ENCODE data around the gene TMEM244.

Gene TMEM244

DNA sequence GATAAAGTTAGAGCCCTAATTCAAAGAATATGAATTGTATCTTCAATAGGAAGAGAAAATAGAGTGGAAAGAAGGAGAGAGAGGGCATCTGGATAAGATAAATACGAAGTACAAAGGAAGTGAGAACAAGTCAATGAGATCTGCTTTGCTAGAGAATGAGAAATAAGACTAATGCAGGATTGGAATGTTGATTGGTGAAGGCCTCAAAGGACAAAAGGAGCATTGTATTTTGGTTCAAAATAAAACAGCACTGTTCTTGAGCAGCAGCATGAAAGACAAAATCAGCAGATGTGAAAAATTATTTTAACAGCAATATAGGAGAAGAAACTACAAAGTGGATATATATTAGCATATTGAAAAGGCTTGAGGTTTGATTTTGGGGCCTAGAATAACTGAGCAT lies 5.1 kb upstream of the TMEM244 start:
- Histone ChIP-seq H3K4me1 (ENCODE audit: insufficient read depth, low read length) (no peaks in the 10 kb centered on the region; the same call in 1 of the 2 replicates), H3K36me3 (ENCODE audit: insufficient read depth, low read depth, low read length) (no peaks in the 10 kb centered on the region), H3K27me3 (ENCODE audit: insufficient read depth, low read length) (no peaks in the 10 kb centered on the region), H3K4me3 (ENCODE audit: low read length) (no peak overlapping the region), H3K9ac (ENCODE audit: low read depth, low read length) (no peak overlapping the region), H3K27ac (ENCODE audit: low read length) (no peak overlapping the region), H3K9me3 (ENCODE audit: insufficient read depth, low read depth, low read length) (no peaks in the 10 kb centered on the region)

DNA sequence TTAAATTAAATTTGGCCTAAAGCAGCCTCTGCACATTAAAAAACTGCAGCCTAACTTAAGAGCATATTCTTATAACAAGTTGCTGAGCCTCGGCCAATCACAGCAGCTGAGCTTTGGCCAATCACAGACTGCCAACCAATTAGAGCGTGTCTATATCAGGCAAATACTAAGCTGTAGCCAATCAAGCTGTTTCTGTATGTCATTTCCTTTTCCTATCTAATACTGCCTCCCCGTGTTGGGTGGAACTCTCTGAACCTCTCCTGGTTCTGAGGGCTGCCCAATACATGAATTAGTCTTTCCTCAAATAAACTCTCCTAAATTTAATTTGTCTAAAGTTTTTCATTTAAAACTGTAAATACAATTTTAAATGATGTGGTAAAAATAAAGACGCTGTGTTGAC lies 3.9 kb upstream of the TMEM244 start:
- Histone ChIP-seq H3K9me3 (ENCODE audit: insufficient read depth, low read depth, low read length) (no peaks in the 10 kb centered on the region), H3K4me3 (ENCODE audit: low read length) (no peak overlapping the region), H3K27me3 (ENCODE audit: insufficient read depth, low read length) (no peaks in the 10 kb centered on the region), H3K4me1 (ENCODE audit: insufficient read depth, low read length) (no peaks in the 10 kb centered on the region; the same call in 1 of the 2 replicates), H3K27ac (ENCODE audit: low read length) (no peak overlapping the region), H3K9ac (ENCODE audit: low read depth, low read length) (no peak overlapping the region), H3K36me3 (ENCODE audit: insufficient read depth, low read depth, low read length) (no peaks in the 10 kb centered on the region)

DNA sequence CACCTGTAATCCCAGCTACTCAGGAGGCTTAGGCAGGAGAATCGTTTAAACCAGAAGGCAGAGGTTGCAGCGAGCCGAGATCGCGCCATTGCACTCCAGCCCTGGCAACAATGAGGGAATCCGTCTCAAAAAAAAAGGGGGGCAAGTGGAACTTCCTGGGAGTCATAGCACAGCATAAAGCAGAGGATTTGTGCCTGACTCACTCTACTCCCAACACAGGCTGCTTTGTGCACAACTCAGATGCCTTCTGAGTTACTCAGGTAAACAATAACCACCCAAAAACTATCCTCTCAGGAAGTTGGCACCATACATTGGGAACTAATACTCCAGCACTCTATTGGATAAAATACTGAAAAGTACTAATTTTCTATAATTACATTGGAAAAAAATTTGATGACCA lies 2.5 kb upstream of the TMEM244 start:
- Histone ChIP-seq H3K27me3 (ENCODE audit: insufficient read depth, low read length) (no peaks in the 10 kb centered on the region), H3K9ac (ENCODE audit: low read depth, low read length) (no peak overlapping the region), H3K9me3 (ENCODE audit: insufficient read depth, low read depth, low read length) (no peaks in the 10 kb centered on the region), H3K4me3 (ENCODE audit: low read length) (no peak overlapping the region), H3K36me3 (ENCODE audit: insufficient read depth, low read depth, low read length) (no peaks in the 10 kb centered on the region), H3K27ac (ENCODE audit: low read length) (no peak overlapping the region), H3K4me1 (ENCODE audit: insufficient read depth, low read length) (peaks cover 7% of the 10 kb centered on the region; the same call in 1 of the 2 replicates)

DNA sequence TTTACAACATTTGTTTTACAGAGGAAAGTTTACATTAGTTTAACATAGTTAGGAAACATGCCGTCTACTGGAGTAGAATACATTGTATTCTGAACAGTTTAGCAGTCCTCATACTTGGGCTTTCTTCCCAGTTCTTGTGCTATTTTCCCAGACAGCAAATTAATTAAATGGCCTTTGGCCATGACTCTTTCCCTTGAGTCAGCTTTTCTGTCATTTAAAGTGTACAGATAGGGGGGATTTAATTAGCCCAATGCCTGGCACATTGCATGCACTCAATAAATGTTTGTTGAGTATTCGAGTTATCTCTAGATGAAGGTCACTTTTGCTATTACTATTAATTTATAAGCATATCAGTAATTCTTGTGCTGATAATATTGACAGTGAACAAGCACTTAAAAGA lies 1.6 kb downstream of the TMEM244 start:
- H3K27me3 ChIP-seq (ENCODE audit: insufficient read depth, low read length), result no peaks in the 10 kb centered on the region
- peaks cover 7% of the 10 kb centered on the region; the same call in 1 of the 2 replicates for H3K4me1 ChIP-seq (ENCODE audit: insufficient read depth, low read length)
- H3K36me3 ChIP-seq (ENCODE audit: insufficient read depth, low read depth, low read length), result no peaks in the 10 kb centered on the region
- H3K9me3 ChIP-seq (ENCODE audit: insufficient read depth, low read depth, low read length), result no peaks in the 10 kb centered on the region
- H3K27ac ChIP-seq (ENCODE audit: low read length), result no peak overlapping the region
- H3K4me3 ChIP-seq (ENCODE audit: low read length), result no peak overlapping the region
- no peak overlapping the region for H3K9ac ChIP-seq (ENCODE audit: low read depth, low read length)

DNA sequence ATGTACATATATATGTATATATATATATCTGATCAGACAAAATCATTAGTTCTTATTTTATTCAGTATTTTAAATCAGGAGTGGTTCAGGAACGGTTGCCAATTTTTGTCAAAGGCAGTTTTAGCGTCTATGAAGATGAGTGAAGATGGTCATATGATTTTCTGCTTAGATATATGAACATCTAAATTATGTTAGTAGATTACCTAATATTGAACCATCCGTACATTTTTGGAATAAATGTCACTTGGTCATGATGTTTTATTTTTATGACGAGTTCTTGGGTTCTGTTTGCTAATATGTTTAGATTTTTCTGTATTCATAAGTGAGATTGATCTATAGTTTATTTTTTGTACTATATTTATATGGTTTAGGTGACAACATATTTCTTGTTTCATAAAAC lies 3.3 kb downstream of the TMEM244 start:
- Histone ChIP-seq H3K4me3 (ENCODE audit: low read length) (no peak overlapping the region), H3K9me3 (ENCODE audit: insufficient read depth, low read depth, low read length) (no peaks in the 10 kb centered on the region), H3K36me3 (ENCODE audit: insufficient read depth, low read depth, low read length) (no peaks in the 10 kb centered on the region), H3K27ac (ENCODE audit: low read length) (no peak overlapping the region), H3K27me3 (ENCODE audit: insufficient read depth, low read length) (no peaks in the 10 kb centered on the region), H3K9ac (ENCODE audit: low read depth, low read length) (no peak overlapping the region), H3K4me1 (ENCODE audit: insufficient read depth, low read length) (peaks cover 7% of the 10 kb centered on the region; the same call in 1 of the 2 replicates)

DNA sequence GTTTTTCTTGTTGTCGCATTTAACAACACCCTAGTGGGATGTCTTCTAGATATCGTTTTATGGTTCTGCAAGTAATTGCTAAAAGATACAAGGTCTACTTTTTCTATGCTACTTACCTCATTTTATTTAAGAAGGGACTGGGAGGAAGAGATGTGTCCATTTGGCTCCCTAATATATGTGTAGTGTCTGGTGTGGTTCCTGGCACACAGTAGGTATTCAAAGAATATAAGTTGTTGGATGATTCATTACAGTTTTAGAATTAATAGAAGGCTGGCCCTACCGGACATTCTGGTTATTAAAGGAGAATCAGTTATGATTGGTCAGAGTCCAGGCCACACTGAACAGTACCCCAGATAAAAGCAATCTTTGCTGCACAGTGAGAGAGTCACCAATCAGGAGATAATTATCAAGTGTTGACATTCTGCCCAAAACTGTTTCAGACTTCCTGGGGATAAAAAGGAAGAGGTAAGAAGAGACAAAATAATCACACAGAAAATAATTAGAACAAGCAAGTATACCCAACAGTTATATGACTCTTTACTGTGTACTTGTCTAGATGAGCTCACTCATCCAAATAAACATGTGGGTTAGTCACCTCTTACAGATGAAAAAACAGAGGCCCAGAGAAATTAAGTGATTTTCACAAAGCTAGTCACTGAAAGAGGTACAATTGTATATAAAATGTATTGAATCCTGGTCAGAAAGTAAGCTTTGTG lies 7.0 kb downstream of the TMEM244 start:
- Histone ChIP-seq H3K9me3 (ENCODE audit: insufficient read depth, low read depth, low read length) (no peaks in the 10 kb centered on the region), H3K27ac (ENCODE audit: low read length) (no peak overlapping the region), H3K36me3 (ENCODE audit: insufficient read depth, low read depth, low read length) (no peaks in the 10 kb centered on the region), H3K9ac (ENCODE audit: low read depth, low read length) (no peak overlapping the region), H3K4me1 (ENCODE audit: insufficient read depth, low read length) (peaks cover 1% of the 10 kb centered on the region; the same call in 1 of the 2 replicates), H3K27me3 (ENCODE audit: insufficient read depth, low read length) (no peaks in the 10 kb centered on the region), H3K4me3 (ENCODE audit: low read length) (no peak overlapping the region)

DNA sequence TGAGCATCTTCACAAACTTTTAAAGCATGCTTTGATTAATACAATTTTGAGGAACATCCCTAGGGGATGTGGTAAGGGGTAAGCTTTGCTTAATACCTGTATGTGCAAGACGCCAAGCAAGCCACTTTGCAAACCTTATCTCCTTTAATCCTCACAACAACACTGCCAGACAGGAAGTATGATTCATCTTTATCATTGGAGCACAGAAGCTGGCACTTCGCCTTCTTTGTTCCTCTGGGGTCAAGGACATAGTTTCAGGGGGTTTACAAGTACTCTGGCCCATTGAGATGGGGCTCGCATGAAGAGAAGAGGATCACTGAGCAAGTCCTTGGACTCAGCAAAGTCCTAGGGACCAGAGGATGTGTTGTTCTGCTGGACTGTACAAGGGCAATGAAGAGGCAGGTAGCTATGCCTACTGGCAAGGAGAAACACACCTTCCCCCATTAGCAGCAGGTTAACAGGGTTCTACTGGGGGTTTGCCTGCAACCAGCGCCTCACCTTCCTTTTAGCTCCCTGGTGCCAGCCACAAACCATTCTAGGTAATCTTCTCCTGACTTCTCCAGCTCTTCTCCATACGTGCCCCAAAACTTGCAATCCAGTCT lies 8.8 kb downstream of the TMEM244 start:
- H3K36me3 ChIP-seq (ENCODE audit: insufficient read depth, low read depth, low read length), result no peaks in the 10 kb centered on the region
- H3K4me3 ChIP-seq (ENCODE audit: low read length), result no peak overlapping the region
- H3K4me1 ChIP-seq (ENCODE audit: insufficient read depth, low read length), result no peaks in the 10 kb centered on the region
- H3K27me3 ChIP-seq (ENCODE audit: insufficient read depth, low read length), result no peaks in the 10 kb centered on the region
- H3K9me3 ChIP-seq (ENCODE audit: insufficient read depth, low read depth, low read length), result no peaks in the 10 kb centered on the region
- H3K9ac ChIP-seq (ENCODE audit: low read depth, low read length), result no peak overlapping the region
- no peak overlapping the region for H3K27ac ChIP-seq (ENCODE audit: low read length)

DNA sequence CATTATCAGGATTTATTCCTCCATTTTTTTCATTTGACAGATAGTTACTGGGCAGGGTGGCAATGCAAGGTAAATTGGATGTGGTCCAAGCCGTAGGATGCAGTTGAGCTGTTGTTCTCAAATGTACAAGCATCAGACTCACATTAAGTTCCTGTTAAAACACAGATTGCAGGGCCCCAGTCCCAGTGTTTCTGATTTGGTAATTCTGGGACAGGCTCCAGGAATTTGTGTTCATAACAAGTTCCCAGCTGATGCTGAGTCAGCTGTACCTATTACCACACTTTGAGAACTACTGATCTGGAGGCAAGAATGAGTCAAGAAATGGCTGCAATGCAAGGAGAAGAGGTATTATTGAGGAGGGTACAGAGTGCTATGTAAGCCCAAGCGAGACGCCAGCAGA lies 11.7 kb downstream of the TMEM244 start:
- Histone ChIP-seq H3K9me3 (ENCODE audit: insufficient read depth, low read depth, low read length) (no peaks in the 10 kb centered on the region), H3K9ac (ENCODE audit: low read depth, low read length) (no peak overlapping the region), H3K27me3 (ENCODE audit: insufficient read depth, low read length) (no peaks in the 10 kb centered on the region), H3K4me3 (ENCODE audit: low read length) (no peak overlapping the region), H3K27ac (ENCODE audit: low read length) (no peak overlapping the region), H3K4me1 (ENCODE audit: insufficient read depth, low read length) (peaks cover 5% of the 10 kb centered on the region; the same call in 1 of the 2 replicates), H3K36me3 (ENCODE audit: insufficient read depth, low read depth, low read length) (no peaks in the 10 kb centered on the region)

DNA sequence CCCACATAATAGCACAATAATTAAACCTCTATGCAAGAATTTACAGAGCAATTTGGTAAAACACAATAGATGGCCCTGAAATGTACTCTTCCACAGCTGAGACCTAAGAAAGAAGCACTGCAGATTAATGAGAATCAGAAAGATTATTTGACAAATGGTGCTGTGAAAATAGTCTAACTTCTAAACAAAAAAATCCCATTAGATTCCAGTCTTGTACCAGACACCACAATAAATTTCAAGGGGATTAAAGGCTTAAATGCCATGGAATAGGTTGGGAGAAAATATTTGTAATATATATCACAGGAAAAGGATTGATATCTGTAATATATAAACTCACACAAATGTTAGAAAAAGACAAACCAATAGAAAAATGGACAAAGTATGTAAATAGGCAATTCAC lies 14.4 kb downstream of the TMEM244 start:
- no peaks in the 10 kb centered on the region for H3K36me3 ChIP-seq (ENCODE audit: insufficient read depth, low read depth, low read length)

DNA sequence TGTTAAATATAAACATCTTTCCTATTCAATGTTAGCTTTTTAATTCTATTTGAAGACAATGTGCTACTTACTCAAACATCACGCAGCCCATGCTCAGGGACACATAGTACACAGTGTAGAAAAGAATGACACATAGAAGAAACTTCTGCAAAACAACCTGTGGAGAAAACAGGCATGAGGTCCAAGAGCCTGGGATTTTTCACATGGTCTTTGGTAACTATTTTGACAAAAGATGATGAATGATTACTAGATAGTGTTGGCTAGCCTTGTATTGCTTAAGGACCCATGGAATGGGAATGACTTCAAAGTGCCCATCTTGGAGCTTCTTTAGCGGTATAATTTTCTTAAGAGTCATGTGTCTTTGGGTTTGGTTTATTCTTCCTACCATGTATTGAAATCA lies 15.4 kb downstream of the TMEM244 start:
- no peak overlapping the region for H3K4me3 ChIP-seq (ENCODE audit: low read length)
- H3K27me3 ChIP-seq (ENCODE audit: insufficient read depth, low read length), result no peaks in the 10 kb centered on the region
- no peaks in the 10 kb centered on the region for H3K36me3 ChIP-seq (ENCODE audit: insufficient read depth, low read depth, low read length)
- H3K9me3 ChIP-seq (ENCODE audit: insufficient read depth, low read depth, low read length), result no peaks in the 10 kb centered on the region
- no peak overlapping the region for H3K27ac ChIP-seq (ENCODE audit: low read length)
- H3K4me1 ChIP-seq (ENCODE audit: insufficient read depth, low read length), result peaks cover 5% of the 10 kb centered on the region; the same call in 1 of the 2 replicates
- H3K9ac ChIP-seq (ENCODE audit: low read depth, low read length), result no peak overlapping the region

More for the DNA sequence above, 14.4 kb downstream of the TMEM244 start:
- H3K9ac ChIP-seq (ENCODE audit: low read depth, low read length), result no peak overlapping the region
- no peaks in the 10 kb centered on the region for H3K9me3 ChIP-seq (ENCODE audit: insufficient read depth, low read depth, low read length)
- peaks cover 5% of the 10 kb centered on the region; the same call in 1 of the 2 replicates for H3K4me1 ChIP-seq (ENCODE audit: insufficient read depth, low read length)
- no peaks in the 10 kb centered on the region for H3K27me3 ChIP-seq (ENCODE audit: insufficient read depth, low read length)
- H3K27ac ChIP-seq (ENCODE audit: low read length), result no peak overlapping the region
- H3K4me3 ChIP-seq (ENCODE audit: low read length), result no peak overlapping the region

DNA sequence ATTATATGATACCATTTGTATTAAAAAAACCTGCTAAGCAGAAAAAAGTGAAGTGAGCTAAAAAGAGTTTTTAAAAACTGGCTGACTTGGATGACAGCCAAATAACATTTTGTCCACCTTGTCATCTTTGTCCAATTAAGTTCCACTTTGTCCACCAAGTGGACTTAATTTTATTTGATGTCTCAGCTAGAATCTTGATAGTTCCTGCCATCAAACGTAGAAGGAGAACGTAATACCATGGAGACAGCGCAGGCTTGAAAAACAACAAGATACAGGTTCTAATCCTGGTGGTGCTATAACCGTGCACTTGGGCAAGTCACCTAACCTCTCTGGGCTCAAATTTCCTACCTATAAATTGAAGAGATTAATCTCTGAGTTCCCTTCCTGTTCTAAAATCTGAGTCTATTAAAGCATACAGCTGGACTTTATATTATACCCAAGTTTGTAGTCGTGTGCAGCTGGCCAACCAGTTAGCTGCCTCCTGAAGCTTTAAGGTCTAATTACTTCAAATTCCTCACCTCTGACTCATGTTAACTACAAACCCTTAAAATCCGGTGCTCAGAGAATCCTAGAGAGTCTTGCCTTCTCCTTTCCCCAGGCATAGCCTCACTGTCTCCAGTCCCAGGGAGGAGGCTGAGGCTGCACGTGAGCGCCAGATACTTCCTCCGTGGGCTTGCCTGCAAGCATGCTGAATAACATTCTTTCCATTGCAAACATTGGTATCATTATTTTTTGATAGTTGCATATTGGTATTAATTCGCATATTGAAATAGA lies 16.8 kb downstream of the TMEM244 start:
- Histone ChIP-seq H3K27ac (ENCODE audit: low read length) (no peak overlapping the region), H3K27me3 (ENCODE audit: insufficient read depth, low read length) (no peaks in the 10 kb centered on the region), H3K36me3 (ENCODE audit: insufficient read depth, low read depth, low read length) (no peaks in the 10 kb centered on the region)

More for the DNA sequence above, 16.8 kb downstream of the TMEM244 start:
- Histone ChIP-seq H3K9ac (ENCODE audit: low read depth, low read length) (no peak overlapping the region), H3K4me3 (ENCODE audit: low read length) (no peak overlapping the region), H3K9me3 (ENCODE audit: insufficient read depth, low read depth, low read length) (no peaks in the 10 kb centered on the region), H3K4me1 (ENCODE audit: insufficient read depth, low read length) (peaks cover 5% of the 10 kb centered on the region; the same call in 1 of the 2 replicates)

Data from iPS-20b (cell line).